A673 (cell line): ENCODE results near the gene NQO2. TPM values are rescaled to one million over a fixed set of nuclear protein-coding genes. Genes with fewer than 3 reads are reported as not detected.
"Not testable (repeated sequence)": the region's sequence is repeated elsewhere in the genome, so short reads cannot be mapped to it uniquely, and the experiment has no call there.

Experiments
- BruUV-seq: library from RNA; stranded (reverse); fragments of 400-500 nt; replicated peaks from 2 replicates; lab custom pipeline; 2021; lab: Mats Ljungman, UMichigan
- CTCF ChIA-PET: fragments of 300-600 bp; sonication (Branson Sonifier 250); formaldehyde crosslinking; loops from one replicate; lab custom pipeline; 2022; ENCODE audit warnings: antibody characterized with exemption; lab: Charles Lee
- POLR2A ChIA-PET: fragments of 300-600 bp; sonication (Branson Sonifier 250); formaldehyde crosslinking; loops from one replicate; lab custom pipeline; 2022; ENCODE audit warnings: antibody characterized with exemption; ENCODE audit not compliant: low non-redundant PET; lab: Charles Lee
- DNase-seq: peaks from one replicate; pipeline ENCODE4 v3.0.0-alpha.2; 2015; ENCODE audit warnings: low spot score
- H3K27ac ChIP-seq: fragments of 200-600 bp; sonication (generic); 2 replicates; pipeline ENCODE4 v1.5.1; 2016; ENCODE audit warnings: mixed run types, low read depth, mild to moderate bottlenecking, mixed read lengths, antibody characterized with exemption, low read length; ENCODE audit not compliant: poor library complexity, severe bottlenecking
- H3K27me3 ChIP-seq: fragments of 200-600 bp; sonication (generic); replicated peaks from 2 replicates; pipeline ENCODE4 v1.6.1; 2017; ENCODE audit warnings: mixed run types, low read depth, mild to moderate bottlenecking, mixed read lengths, antibody characterized with exemption, low read length; ENCODE audit not compliant: insufficient read depth, poor library complexity
- H3K36me3 ChIP-seq: fragments of 200-600 bp; sonication (generic); 2 replicates; pipeline ENCODE4 v1.6.1; 2016; ENCODE audit warnings: mixed run types, mild to moderate bottlenecking, mixed read lengths, antibody characterized with exemption, low read length; ENCODE audit not compliant: insufficient read depth, poor library complexity, severe bottlenecking
- H3K4me1 ChIP-seq: fragments of 200-600 bp; sonication (generic); 2 replicates; pipeline ENCODE4 v1.6.1; 2017; ENCODE audit warnings: mixed run types, mild to moderate bottlenecking, mixed read lengths, antibody characterized with exemption, low read length; ENCODE audit not compliant: insufficient read depth, poor library complexity, severe bottlenecking
- H3K4me3 ChIP-seq: fragments of 200-600 bp; sonication (generic); 2 replicates; pipeline ENCODE4 v1.5.1; 2016; ENCODE audit warnings: low read depth, mixed run types, mild to moderate bottlenecking, mixed read lengths, low read length; ENCODE audit not compliant: poor library complexity, severe bottlenecking
- H3K9me3 ChIP-seq: fragments of 200-600 bp; sonication (generic); 2 replicates; pipeline ENCODE4 v1.6.1; 2016; ENCODE audit warnings: mixed run types, low read depth, mild to moderate bottlenecking, mixed read lengths, antibody characterized with exemption, low read length; ENCODE audit not compliant: poor library complexity, severe bottlenecking
- CTCF ChIP-seq: fragments of 300-800, 200-600 bp; sonication (generic); conservative IDR thresholded peaks from 2 replicates; pipeline ENCODE4 v1.5.1; 2017; ENCODE audit warnings: low read depth, mild to moderate bottlenecking, antibody characterized with exemption, low read length, moderate library complexity, mixed read lengths
- EZH2 ChIP-seq: fragments of 200-600 bp; sonication (generic); IDR thresholded peaks from 2 replicates; pipeline ENCODE4 v1.6.1; 2017; ENCODE audit warnings: borderline replicate concordance, low read depth, mild to moderate bottlenecking, mixed read lengths, antibody characterized with exemption, low read length; ENCODE audit not compliant: poor library complexity, severe bottlenecking
- intact Hi-C: fragments of 100-400 bp; cut with micrococcal nuclease; formaldehyde crosslinking; loops from one replicate; pipeline ENCODE4 v1.10.0; 2022; ENCODE audit not compliant: unreplicated experiment
- total RNA-seq: library from RNA; stranded (reverse); gene quantifications from 2 replicates; pipeline ENCODE4 v1.2.3, GENCODE V29; 2021

NQO2 gene
- total RNA-seq, 1 experiment from 2014 or later, result 97.3 TPM

- BruUV-seq, result no TSS peak
- Histone ChIP-seq H3K27me3 (no peaks in the 10 kb centered on the region), H3K4me1 (peaks cover 15% of the 10 kb centered on the region), H3K27ac (no peak overlapping the region), H3K9me3 (no peaks in the 10 kb centered on the region), H3K4me3 (no peak overlapping the region), H3K36me3 (peaks cover 38% of the 10 kb centered on the region)
- intact Hi-C loops, result no loop called here
- no peak for TF ChIP-seq CTCF
- TF ChIP-seq EZH2, result no peak
- POLR2A ChIA-PET, result no interaction called here
- CTCF ChIA-PET, result no interaction called here
- DNase-seq, result no peak
Observed at GRCh38 chr6:3019065-3019464, 19.4 kb downstream of the NQO2 start.

GRCh38 chr6:3019749-3020320 is 20.1 kb downstream of the NQO2 start:
- Histone ChIP-seq H3K9me3 (no peaks in the 10 kb centered on the region), H3K27ac (no peak overlapping the region), H3K36me3 (peaks cover 32% of the 10 kb centered on the region), H3K4me3 (no peak overlapping the region), H3K4me1 (peaks cover 23% of the 10 kb centered on the region), H3K27me3 (no peaks in the 10 kb centered on the region)
- TF ChIP-seq EZH2 (no peak), CTCF (no peak)
- DNase-seq, result no peak
- ChIA-PET CTCF (no interaction called here), POLR2A (no interaction called here)
- BruUV-seq, result no TSS peak
- intact Hi-C loops, result no loop called here

- CTCF ChIA-PET, POLR2A ChIA-PET, intact Hi-C loops, H3K27ac ChIP-seq, H3K4me3 ChIP-seq, DNase-seq, H3K9me3 ChIP-seq, H3K27me3 ChIP-seq, BruUV-seq: not testable (repeated sequence)
- Histone ChIP-seq H3K36me3 (peaks cover 32% of the 10 kb centered on the region), H3K4me1 (peaks cover 30% of the 10 kb centered on the region)
Observed at GRCh38 chr6:3020976-3021598, 21.4 kb downstream of the NQO2 start.
